Measurements from ENCODE around the gene PDPR.
"Not testable (repeated sequence)": the region's sequence is repeated elsewhere in the genome, so short reads cannot be mapped to it uniquely, and the experiment has no call there.

PDPR gene

GRCh38 chr16:70166688-70167087 is 52.6 kb downstream of the PDPR start:
- DNase-seq: not testable (repeated sequence)

GRCh38 chr16:70173212-70173837 is 59.2 kb downstream of the PDPR start, which contains the start of gene CLEC18C:
Gene CLEC18C, plus strand, starts transcription at chr16:70173787. Its CDS starts 492 bp downstream, at chr16:70174279.
- DNase-seq: not testable (repeated sequence)

GRCh38 chr16:70173916-70174315 is 59.8 kb downstream of the PDPR start:
- DNase-seq: not testable (repeated sequence)

- DNase-seq: not testable (repeated sequence)
These were observed 60.3 kb downstream of the PDPR start for GRCh38 chr16:70174387-70174932.

GRCh38 chr16:70187858-70188607 is 73.9 kb downstream of the PDPR start:
- not testable (repeated sequence) for DNase-seq

- DNase-seq: peak; percentile 21
These were observed 74.4 kb downstream of the PDPR start for GRCh38 chr16:70188608-70188915.

- not testable (repeated sequence) for DNase-seq
These were observed 76.4 kb downstream of the PDPR start for GRCh38 chr16:70190574-70190973.

- DNase-seq: not testable (repeated sequence)
These were observed 82.7 kb downstream of the PDPR start for GRCh38 chr16:70196683-70197300.

GRCh38 chr16:70197611-70198010 is 83.5 kb downstream of the PDPR start:
- DNase-seq: not testable (repeated sequence)

GRCh38 chr16:70198230-70198629 is 84.1 kb downstream of the PDPR start:
- DNase-seq: not testable (repeated sequence)

- DNase-seq: not testable (repeated sequence)
These were observed 84.5 kb downstream of the PDPR start for GRCh38 chr16:70198666-70199065.

- not testable (repeated sequence) for DNase-seq
These were observed 85.0 kb downstream of the PDPR start for GRCh38 chr16:70199170-70199569.

- DNase-seq: not testable (repeated sequence)
These were observed 85.9 kb downstream of the PDPR start for GRCh38 chr16:70200063-70200462.

- DNase-seq: not testable (repeated sequence)
These were observed 89.4 kb downstream of the PDPR start for GRCh38 chr16:70203508-70203907.

- not testable (repeated sequence) for DNase-seq
These were observed 89.9 kb downstream of the PDPR start for GRCh38 chr16:70204010-70204409.

- not testable (repeated sequence) for DNase-seq
These were observed 90.7 kb downstream of the PDPR start for GRCh38 chr16:70204668-70205405.

- DNase-seq: not testable (repeated sequence)
These were observed 92.2 kb downstream of the PDPR start for GRCh38 chr16:70206382-70206781.
